DOHH2 (cell line): ENCODE measurements around the gene ZCWPW1.

Experiments used
- H3F3A ChIP-seq: fragments of 200-600 bp; sonication (generic), shearing (Covaris generic); 2 replicates; pipeline ENCODE4 v1.6.0; 2016; ENCODE audit warnings: antibody characterized with exemption, mild to moderate bottlenecking; ENCODE audit not compliant: control insufficient read depth, insufficient read depth
- H3K27ac ChIP-seq: fragments of 200-600 bp; sonication (generic); 2 replicates; pipeline ENCODE4 v1.5.1; 2014; ENCODE audit warnings: low read depth, mild to moderate bottlenecking, low read length, moderate library complexity
- H3K27me3 ChIP-seq: fragments of 200-600 bp; sonication (generic); 2 replicates; pipeline ENCODE4 v1.6.1; 2014; ENCODE audit warnings: mild to moderate bottlenecking, low read length, mixed read lengths; ENCODE audit not compliant: control insufficient read depth
- H3K36me3 ChIP-seq: fragments of 200-600 bp; sonication (generic); 2 replicates; pipeline ENCODE4 v1.6.1; 2014; ENCODE audit warnings: mild to moderate bottlenecking, low read length, moderate library complexity, mixed read lengths; ENCODE audit not compliant: control insufficient read depth
- H3K4me1 ChIP-seq: fragments of 200-600 bp; sonication (generic); 2 replicates; pipeline ENCODE4 v1.6.1; 2014; ENCODE audit warnings: mild to moderate bottlenecking, low read length, mixed read lengths; ENCODE audit not compliant: control insufficient read depth
- H3K4me2 ChIP-seq: fragments of 200-600 bp; sonication (generic); 2 replicates; pipeline ENCODE4 v1.6.0; 2014; ENCODE audit warnings: mild to moderate bottlenecking, low read length, moderate library complexity
- H3K4me3 ChIP-seq: fragments of 200-600 bp; sonication (generic); 2 replicates; pipeline ENCODE4 v1.5.1; 2014; ENCODE audit warnings: mild to moderate bottlenecking, low read length, mixed read lengths
- H3K79me2 ChIP-seq: fragments of 200-600 bp; sonication (generic); 2 replicates; pipeline ENCODE4 v1.6.1; 2014; ENCODE audit warnings: mild to moderate bottlenecking, low read length, mixed read lengths; ENCODE audit not compliant: control insufficient read depth
- H3K9me2 ChIP-seq: fragments of 200-600 bp; sonication (generic); replicated peaks from 2 replicates; pipeline ENCODE4 v1.6.1; 2014; ENCODE audit warnings: mild to moderate bottlenecking, low read length, mixed read lengths; ENCODE audit not compliant: control insufficient read depth
- H3K9me3 ChIP-seq: fragments of 200-600 bp; sonication (generic); 2 replicates; pipeline ENCODE4 v1.6.1; 2014; ENCODE audit warnings: antibody characterized with exemption, low read length, mixed read lengths; ENCODE audit not compliant: control insufficient read depth, insufficient read depth
- H4K20me1 ChIP-seq: fragments of 200-600 bp; sonication (generic); 2 replicates; pipeline ENCODE4 v1.6.0; 2014; ENCODE audit warnings: low read depth, mild to moderate bottlenecking, antibody characterized with exemption, low read length, moderate library complexity; ENCODE audit not compliant: control insufficient read depth, insufficient read depth
- CTCF ChIP-seq: fragments of 200-600 bp; sonication (generic); IDR thresholded peaks from one replicate; pipeline ENCODE4 v1.5.1; 2014; ENCODE audit warnings: antibody characterized with exemption, mild to moderate bottlenecking, low read depth, low read length; ENCODE audit not compliant: poor library complexity, severe bottlenecking
- EZH2phosphoT487 ChIP-seq: fragments of 200-600 bp; sonication (generic); IDR thresholded peaks from 2 replicates; pipeline ENCODE4 v1.6.1; 2017; ENCODE audit warnings: borderline replicate concordance, mild to moderate bottlenecking, antibody characterized with exemption, low read length, moderate library complexity, mixed read lengths

Gene ZCWPW1

GRCh38 chr7:100406767-100407166, 21.7 kb downstream of the ZCWPW1 start:
- H3K27me3 ChIP-seq: peaks cover 13% of the 10 kb centered on the region; the same call in 1 of the 2 replicates

GRCh38 chr7:100402241-100402640, 26.3 kb downstream of the ZCWPW1 start:
- Histone ChIP-seq H3K9me3 (no peaks in the 10 kb centered on the region), H3K36me3 (no peaks in the 10 kb centered on the region), H3K9me2 (no peaks in the 10 kb centered on the region), H3F3A (no peaks in the 10 kb centered on the region), H3K4me2 (no peak overlapping the region), H3K27me3 (peaks cover 3% of the 10 kb centered on the region; the same call in 1 of the 2 replicates), H3K4me3 (no peak overlapping the region), H3K79me2 (no peaks in the 10 kb centered on the region), H3K4me1 (peaks cover 18% of the 10 kb centered on the region), H3K27ac (no peak overlapping the region), H4K20me1 (no peaks in the 10 kb centered on the region)
- TF ChIP-seq EZH2phosphoT487 (no peak), CTCF (no peak)

More at GRCh38 chr7:100406767-100407166, 21.7 kb downstream of the ZCWPW1 start:
- H3K79me2 ChIP-seq: no peaks in the 10 kb centered on the region
- no peaks in the 10 kb centered on the region for H3K9me3 ChIP-seq
- H3K27ac ChIP-seq: no peak overlapping the region
- H3K4me2 ChIP-seq: no peak overlapping the region
- peaks cover 21% of the 10 kb centered on the region for H3K4me1 ChIP-seq
- no peaks in the 10 kb centered on the region for H3K9me2 ChIP-seq
- H3K4me3 ChIP-seq: no peak overlapping the region
- H3K36me3 ChIP-seq: no peaks in the 10 kb centered on the region
- H3F3A ChIP-seq: no peaks in the 10 kb centered on the region
- TF ChIP-seq CTCF: no peak
- TF ChIP-seq EZH2phosphoT487: no peak
- H4K20me1 ChIP-seq: no peaks in the 10 kb centered on the region

- H3K9me2 ChIP-seq: no peaks in the 10 kb centered on the region
- no peak overlapping the region for H3K27ac ChIP-seq
- H3K4me3 ChIP-seq: no peak overlapping the region
- H3K79me2 ChIP-seq: no peaks in the 10 kb centered on the region
- peaks cover 19% of the 10 kb centered on the region for H3K4me1 ChIP-seq
- H4K20me1 ChIP-seq: no peaks in the 10 kb centered on the region
- H3K9me3 ChIP-seq: no peaks in the 10 kb centered on the region
- no peaks in the 10 kb centered on the region for H3F3A ChIP-seq
- TF ChIP-seq CTCF (no peak), EZH2phosphoT487 (no peak)
- no peaks in the 10 kb centered on the region for H3K36me3 ChIP-seq
- H3K27me3 ChIP-seq: peaks cover 3% of the 10 kb centered on the region; the same call in 1 of the 2 replicates
- H3K4me2 ChIP-seq: no peak overlapping the region
Measured at GRCh38 chr7:100401811-100402210, 26.7 kb downstream of the ZCWPW1 start.

- Histone ChIP-seq H3K4me1 (peaks cover 30% of the 10 kb centered on the region), H3K36me3 (no peaks in the 10 kb centered on the region), H3K4me3 (no peak overlapping the region), H3K79me2 (no peaks in the 10 kb centered on the region), H4K20me1 (no peaks in the 10 kb centered on the region), H3K27me3 (no peaks in the 10 kb centered on the region), H3K9me3 (no peaks in the 10 kb centered on the region), H3K27ac (no peak overlapping the region), H3K4me2 (no peak overlapping the region), H3K9me2 (no peaks in the 10 kb centered on the region), H3F3A (no peaks in the 10 kb centered on the region)
- TF ChIP-seq CTCF (peak; percentile 63), EZH2phosphoT487 (no peak)
Measured at GRCh38 chr7:100400656-100401055, 27.8 kb downstream of the ZCWPW1 start.
